PFSK-1 (cell line): Measurements from ENCODE around the gene HIPK2.

Source experiments
- FOXP2 ChIP-seq: optimal IDR thresholded peaks from 2 replicates; pipeline ENCODE3; 2011; ENCODE audit warnings: borderline replicate concordance, control low read depth, inconsistent platforms; ENCODE audit not compliant: insufficient read depth; ENCODE audit errors: extremely low read length, extremely low read depth
- POLR2AphosphoS5 ChIP-seq: IDR thresholded peaks from 2 replicates; pipeline ENCODE4 v1.6.1; 2012; ENCODE audit warnings: low read depth, mild to moderate bottlenecking, control low read depth, low read length, moderate library complexity
- REST ChIP-seq, 2 experiments: IDR thresholded peaks; 2 replicates each; pipeline versions ENCODE4 v1.6.1 to v1.8.0; 2011 to 2012; ENCODE audit warnings: low read depth in 2 of 2, low read length in 2 of 2, control low read depth in 1 of 2, inconsistent platforms in 1 of 2, mild to moderate bottlenecking in 1 of 2, moderate library complexity in 1 of 2; ENCODE audit not compliant: insufficient read depth in 1 of 2
- SIN3A ChIP-seq: IDR thresholded peaks from 2 replicates; pipeline ENCODE4 v1.6.1; 2012; ENCODE audit warnings: mild to moderate bottlenecking, low read length, moderate library complexity, borderline replicate concordance; ENCODE audit not compliant: insufficient read depth
- TAF1 ChIP-seq: IDR thresholded peaks from 2 replicates; pipeline ENCODE4 v1.6.1; 2012; ENCODE audit warnings: low read length, control low read depth, borderline replicate concordance; ENCODE audit not compliant: insufficient read depth

Gene HIPK2

DNA sequence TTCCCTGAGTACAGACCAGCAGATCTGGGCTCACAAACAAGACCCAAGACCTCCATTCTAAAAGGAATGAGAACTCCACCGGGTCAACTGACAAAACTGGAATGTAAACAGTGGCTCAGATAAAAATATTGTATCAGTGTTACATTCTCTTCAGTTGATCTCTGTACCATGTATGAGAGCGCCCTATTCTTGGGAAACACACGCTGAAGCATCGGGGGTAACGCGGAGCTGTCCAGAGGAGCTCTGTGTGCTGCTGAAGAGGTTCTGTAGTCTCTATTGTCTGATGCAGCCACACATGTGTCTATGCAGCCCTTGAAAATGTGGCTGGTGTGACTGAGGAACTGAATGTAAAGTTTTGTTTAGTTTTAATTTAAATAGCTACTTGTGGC lies 39.7 kb downstream of the HIPK2 start:
- TF ChIP-seq TAF1 = no peak
- no peak for TF ChIP-seq FOXP2
- TF ChIP-seq REST (IDR thresholded peaks at IDR 0.05; ENCODE audit: insufficient read depth in 1 of 2, low read depth in 2 of 2, low read length in 2 of 2) = no peak
- TF ChIP-seq SIN3A = no peak
- TF ChIP-seq POLR2AphosphoS5 = no peak

GRCh38 chr7:139737221-139738100 lies 40.3 kb downstream of the HIPK2 start:
- TF ChIP-seq REST (IDR thresholded peaks at IDR 0.05; ENCODE audit: insufficient read depth in 1 of 2, low read depth in 2 of 2, low read length in 2 of 2) = no peak

DNA sequence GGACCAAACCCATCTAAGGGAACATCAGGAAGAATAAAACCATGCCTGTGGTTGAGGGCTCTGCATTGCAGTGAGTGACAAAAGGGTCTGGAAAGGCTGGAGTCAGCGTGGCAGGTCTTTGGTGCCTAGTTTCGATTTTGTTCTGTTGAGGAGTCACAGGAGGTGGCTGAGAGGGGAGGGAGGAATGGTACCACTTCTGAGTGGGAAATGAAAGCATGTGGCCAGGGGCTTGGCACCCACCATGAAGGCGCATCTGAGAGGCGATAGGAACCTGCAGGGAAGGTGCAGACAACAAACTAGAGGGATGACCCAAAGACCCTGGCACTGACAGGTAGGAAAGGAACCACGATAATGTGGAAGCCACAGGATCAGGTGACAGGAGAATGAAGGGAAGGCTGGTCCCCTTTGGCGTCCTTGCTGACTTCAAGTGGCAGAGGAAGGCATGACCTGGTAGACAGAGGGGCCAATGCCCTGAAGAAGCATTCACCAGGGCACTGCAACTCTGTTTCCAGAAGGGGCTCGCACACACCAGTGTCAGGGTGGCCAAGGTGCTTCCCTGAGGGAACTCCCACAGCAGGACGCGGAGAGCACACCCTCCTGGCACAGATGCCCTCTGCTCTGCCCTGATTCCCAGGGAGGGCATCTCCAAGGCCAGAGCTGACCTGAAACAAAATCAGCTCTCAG lies 41.7 kb downstream of the HIPK2 start:
- TF ChIP-seq TAF1 = no peak
- no peak for TF ChIP-seq REST (IDR thresholded peaks at IDR 0.05; ENCODE audit: insufficient read depth in 1 of 2, low read depth in 2 of 2, low read length in 2 of 2)

GRCh38 chr7:139735466-139735865 lies 42.3 kb downstream of the HIPK2 start:
- TF ChIP-seq TAF1 = no peak
- TF ChIP-seq SIN3A = no peak
- TF ChIP-seq REST (IDR thresholded peaks at IDR 0.05; ENCODE audit: insufficient read depth in 1 of 2, low read depth in 2 of 2, low read length in 2 of 2) = no peak
- TF ChIP-seq FOXP2 = no peak
- no peak for TF ChIP-seq POLR2AphosphoS5

DNA sequence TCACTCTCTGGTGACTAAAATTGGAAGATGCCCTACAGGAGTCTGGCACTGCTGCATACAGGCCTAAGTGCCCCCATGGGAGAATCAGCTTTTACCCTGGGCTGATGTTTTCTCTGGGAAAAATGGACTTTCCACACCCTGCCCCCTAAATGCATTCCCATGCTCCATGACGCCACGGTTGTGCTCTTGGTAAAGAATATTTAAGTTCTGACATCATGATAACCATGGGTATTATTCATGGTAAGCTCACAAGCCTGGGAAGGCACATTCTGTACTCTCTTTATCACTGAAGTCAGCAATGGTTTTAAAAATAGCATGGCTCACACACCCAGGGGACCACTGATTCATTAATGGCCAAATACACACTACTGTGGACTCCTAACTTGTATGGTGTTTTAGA lies 43.4 kb downstream of the HIPK2 start:
- no peak for TF ChIP-seq TAF1
- TF ChIP-seq POLR2AphosphoS5 = no peak
- no peak for TF ChIP-seq FOXP2
- TF ChIP-seq REST (IDR thresholded peaks at IDR 0.05; ENCODE audit: insufficient read depth in 1 of 2, low read depth in 2 of 2, low read length in 2 of 2) = no peak
- TF ChIP-seq SIN3A = no peak
